ENCODE data around the gene SEPTIN14. TPM values are rescaled to one million over a fixed set of nuclear protein-coding genes. Genes with fewer than 3 reads are reported as not detected.
"Not testable (repeated sequence)": the region's sequence is repeated elsewhere in the genome, so short reads cannot be mapped to it uniquely, and the experiment has no call there.

SEPTIN14 gene
- total RNA-seq (2012; rRNA removed) (not detected in 2 replicates), polyA plus RNA-seq (2012; rRNA removed) (not detected in 2 replicates), Bru-seq, nascent RNA (not detected), BruChase-seq, experiment 1, labeled RNA remaining after a 6-hour chase (not detected), BruChase-seq, experiment 2, labeled RNA remaining after a 2-hour chase (percentile 1 among the genes with signal in this experiment)
- not detected in 2 replicates for polyA plus RNA-seq (2012; cell fraction: cytosol; rRNA removed)
- polyA plus RNA-seq (2012; cell fraction: nucleus; rRNA removed; ENCODE audit: low replicate concordance): not detected in 2 replicates
- long read RNA-seq: 0 reads

DNA sequence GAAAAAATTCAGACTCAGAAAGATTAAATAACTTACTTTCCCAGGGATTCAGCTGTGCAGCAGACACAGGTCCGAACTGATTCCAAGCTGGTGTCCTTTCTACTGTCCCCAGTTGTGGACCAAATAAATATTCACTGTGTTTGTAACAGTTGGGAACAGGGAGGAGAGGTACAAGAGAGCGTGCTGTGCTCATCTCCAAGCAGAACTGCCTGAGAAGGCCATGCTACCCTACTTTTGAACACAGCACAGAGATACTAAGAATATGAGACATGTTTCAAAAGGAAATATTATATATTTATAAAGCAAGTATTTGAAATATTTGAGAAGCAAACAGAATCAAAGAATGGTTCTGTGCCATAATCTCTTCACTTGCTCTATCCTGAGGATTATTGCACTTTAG, at the start of gene SEPTIN14:
Gene SEPTIN14, minus strand, starts transcription at position 101 of the 400 bp plus-strand sequence. CDS start 756 bp downstream, outside the sequence.
- H4K8ac ChIP-seq (ENCODE audit: low read depth in 2 of 2, low read length in 2 of 2); H4K91ac ChIP-seq (ENCODE audit: insufficient read depth, low read depth, low read length); H3K36me3 ChIP-seq (ENCODE audit: control insufficient read depth, insufficient read depth, low read length); H3K4me2 ChIP-seq (ENCODE audit: low read depth, low read length); H3K23ac ChIP-seq (ENCODE audit: low read depth, low read length); H3K9me1 ChIP-seq (ENCODE audit: insufficient read depth, low read length); H3K27me3 ChIP-seq (ENCODE audit: control insufficient read depth, insufficient read depth, low read length); H4K5ac ChIP-seq (ENCODE audit: low read depth, low read length); BruUV-seq (replicated peaks); in situ Hi-C loops (cut with MboI; ENCODE audit: low sequenced_read_pairs); H3K4me3 ChIP-seq (ENCODE audit: insufficient read depth, low read depth, low read length); H2AK9ac ChIP-seq (replicated peaks; ENCODE audit: low read depth, low read length, poor library complexity); H3K14ac ChIP-seq (replicated peaks; ENCODE audit: low read depth, low read length); H3K56ac ChIP-seq (ENCODE audit: extremely low read depth, insufficient read depth, low read length); ATAC-seq (ENCODE audit: low read depth); H3K18ac ChIP-seq (ENCODE audit: low read depth, low read length); H3K9ac ChIP-seq (ENCODE audit: low read depth, low read length); H2BK15ac ChIP-seq (ENCODE audit: low read depth, low read length); H2AK5ac ChIP-seq (ENCODE audit: low read depth, low read length); intact Hi-C loops (cut with micrococcal nuclease); H3K4ac ChIP-seq (ENCODE audit: low read depth, low read length); H2BK20ac ChIP-seq (ENCODE audit: low read depth, low read length); H2BK120ac ChIP-seq (ENCODE audit: low read depth, low read length); DNase-seq; H3K79me1 ChIP-seq (ENCODE audit: low read depth in 1 of 2, low read length in 2 of 2); H2AFZ ChIP-seq (replicated peaks; ENCODE audit: low read length, poor library complexity); H3K27ac ChIP-seq (ENCODE audit: insufficient read depth, low read length); H4K20me1 ChIP-seq (ENCODE audit: insufficient read depth, low read length); dilution Hi-C loops (cut with HindIII; ENCODE audit: low sequenced_read_pairs, unreplicated experiment); CTCF ChIA-PET; H3K4me1 ChIP-seq (ENCODE audit: control insufficient read depth, insufficient read depth, low read length); H2BK5ac ChIP-seq (ENCODE audit: low read depth, low read length, poor library complexity, severe bottlenecking); POLR2A ChIA-PET (ENCODE audit: unreplicated experiment); H3K9me3 ChIP-seq (ENCODE audit: control insufficient read depth, insufficient read depth, low read length): not testable (repeated sequence)
- whole genome bisulfite sequencing, 2 experiments (ENCODE audit: extremely low coverage in 2 of 2, insufficient read length in 1 of 2): no CpG with 5 or more reads among the region's 2 CpGs
